NB4 (cell line): ENCODE measurements around the gene FMN1.

Source experiments
- DNase-seq: peaks from one replicate; pipeline ENCODE4 v3.0.0; 2010; ENCODE audit warnings: low read depth
- H3K4me3 ChIP-seq: one replicate; pipeline ENCODE4 v1.5.1; 2011; ENCODE audit warnings: mild to moderate bottlenecking, low read depth, low read length, moderate library complexity
- CTCF ChIP-seq: IDR thresholded peaks from one replicate; pipeline ENCODE4 v1.5.1; 2012; ENCODE audit warnings: low read depth, low read length
- MAX ChIP-seq: IDR thresholded peaks from 2 replicates; pipeline ENCODE4 v1.6.1; 2011; ENCODE audit warnings: low read depth, low read length
- MYC ChIP-seq: IDR thresholded peaks from 2 replicates; pipeline ENCODE4 v1.6.1; 2011; ENCODE audit warnings: low read depth, low read length
- POLR2A ChIP-seq: IDR thresholded peaks from 2 replicates; pipeline ENCODE4 v1.6.1; 2011; ENCODE audit warnings: mild to moderate bottlenecking; ENCODE audit not compliant: insufficient read length; ENCODE audit errors: extremely low read depth

Gene FMN1

GRCh38 chr15:32826685-32827084 is 367.8 kb downstream of the FMN1 start:
- TF ChIP-seq MYC (no peak), MAX (no peak), POLR2A (no peak)
- H3K4me3 ChIP-seq, result no peak overlapping the region
- DNase-seq, result no peak

GRCh38 chr15:32825219-32825618 is 369.3 kb downstream of the FMN1 start:
- H3K4me3 ChIP-seq, result no peak overlapping the region
- TF ChIP-seq CTCF, result no peak
- no peak for TF ChIP-seq MAX
- TF ChIP-seq MYC, result no peak
- no peak for TF ChIP-seq POLR2A

GRCh38 chr15:32824777-32825176 is 369.7 kb downstream of the FMN1 start:
- no peak for DNase-seq
- no peak overlapping the region for H3K4me3 ChIP-seq
- TF ChIP-seq MAX, result no peak
- TF ChIP-seq CTCF, result no peak
- no peak for TF ChIP-seq MYC
- TF ChIP-seq POLR2A, result no peak

More at GRCh38 chr15:32825219-32825618, 369.3 kb downstream of the FMN1 start:
- no peak for DNase-seq

DNA sequence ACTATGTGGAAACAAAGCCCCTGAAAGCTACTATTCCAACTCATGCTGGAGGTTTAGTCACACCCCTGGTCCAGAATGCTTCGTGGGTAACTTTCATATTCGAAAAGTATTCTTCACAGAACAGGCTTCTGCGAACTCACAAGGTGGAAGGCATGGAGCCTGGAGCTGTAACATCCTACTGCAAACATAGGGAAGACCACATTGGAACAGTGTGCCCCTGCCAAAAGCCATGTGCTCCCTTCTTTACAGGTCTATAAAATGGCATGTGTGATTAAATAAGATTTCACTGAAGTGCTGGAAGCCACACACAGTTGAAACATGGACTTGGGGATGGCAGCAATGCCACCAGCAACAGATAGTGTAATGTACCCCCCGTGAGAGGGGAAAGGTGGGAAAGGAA is 370.8 kb downstream of the FMN1 start:
- no peak for DNase-seq
- H3K4me3 ChIP-seq, result no peak overlapping the region
- TF ChIP-seq MYC (no peak), MAX (0 out of 2 replicates have a peak, but pooled peaks have one; percentile 22)

- no peak overlapping the region for H3K4me3 ChIP-seq
- TF ChIP-seq MYC, result no peak
- no peak for TF ChIP-seq POLR2A
- DNase-seq, result no peak
Measured at GRCh38 chr15:32822739-32823138, 371.8 kb downstream of the FMN1 start.

DNA sequence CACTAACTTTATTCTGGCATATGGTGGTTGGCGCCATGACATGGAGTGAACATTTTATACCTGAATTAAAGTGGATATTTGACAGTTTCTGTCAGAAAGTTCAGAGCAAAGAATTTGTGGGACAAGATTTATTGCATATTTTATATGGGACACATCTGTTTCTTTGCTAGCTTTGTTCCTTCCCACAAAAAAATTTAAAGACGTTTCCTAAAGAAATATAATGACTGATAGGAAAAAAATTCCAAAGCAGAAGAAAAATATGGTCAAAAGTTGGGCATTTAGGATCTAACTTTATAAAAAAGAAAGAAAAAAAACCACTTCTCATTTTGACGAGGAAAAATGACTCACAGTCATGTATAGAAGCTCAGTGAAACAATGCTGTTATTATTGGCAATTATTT is 375.1 kb downstream of the FMN1 start:
- TF ChIP-seq MAX (no peak), CTCF (no peak), POLR2A (no peak), MYC (no peak)
- no peak for DNase-seq

GRCh38 chr15:32818758-32819447 is 375.6 kb downstream of the FMN1 start:
- no peak overlapping the region for H3K4me3 ChIP-seq
- TF ChIP-seq CTCF (no peak), POLR2A (no peak)
- no peak for DNase-seq

More for the DNA sequence above, 375.1 kb downstream of the FMN1 start:
- H3K4me3 ChIP-seq, result no peak overlapping the region
